ENCODE data around the gene FANCL. TPM values are rescaled to one million over a fixed set of nuclear protein-coding genes. Genes with fewer than 3 reads are reported as not detected.
"Not testable (repeated sequence)": the region's sequence is repeated elsewhere in the genome, so short reads cannot be mapped to it uniquely, and the experiment has no call there.

The FANCL gene
- polyA plus RNA-seq, 4 donors: 8.6 to 45.0 (median 19.2) TPM

- not testable (repeated sequence) for DNase-seq; H3K9me3 ChIP-seq (ENCODE audit: control insufficient read depth in 2 of 2, insufficient read depth in 1 of 2, low read depth in 1 of 2, low read length in 1 of 2); H3K4me3 ChIP-seq (ENCODE audit: low read depth in 1 of 3, low read length in 3 of 3); FAIRE-seq; H3K4me1 ChIP-seq (ENCODE audit: control insufficient read depth in 3 of 3, insufficient read depth in 2 of 3, low read depth in 1 of 3, low read length in 2 of 3); H3K27ac ChIP-seq (ENCODE audit: low read depth in 1 of 3, low read length in 2 of 3); H3K36me3 ChIP-seq (ENCODE audit: control insufficient read depth in 3 of 3, insufficient read depth in 2 of 3, low read depth in 1 of 3, low read length in 3 of 3); H3K27me3 ChIP-seq (ENCODE audit: control insufficient read depth in 3 of 3, insufficient read depth in 3 of 3, low read length in 3 of 3)
- 82 to 94% (median 82%) methylated on average over 2 of the region's 4 CpGs for WGBS, 3 donors
Observed at GRCh38 chr2:58177187-58177586, 63.9 kb downstream of the FANCL start.

GRCh38 chr2:58171831-58172230 lies 69.3 kb downstream of the FANCL start:
- not testable (repeated sequence) for H3K9me3 ChIP-seq (ENCODE audit: control insufficient read depth in 2 of 2, insufficient read depth in 1 of 2, low read depth in 1 of 2, low read length in 1 of 2); FAIRE-seq; H3K27ac ChIP-seq (ENCODE audit: low read depth in 1 of 3, low read length in 2 of 3); H3K27me3 ChIP-seq (ENCODE audit: control insufficient read depth in 3 of 3, insufficient read depth in 3 of 3, low read length in 3 of 3); H3K4me1 ChIP-seq (ENCODE audit: control insufficient read depth in 3 of 3, insufficient read depth in 2 of 3, low read depth in 1 of 3, low read length in 2 of 3); H3K4me3 ChIP-seq (ENCODE audit: low read depth in 1 of 3, low read length in 3 of 3); DNase-seq
- WGBS, 3 donors: 95 to 98% (median 96%) methylated on average over 16 of the region's 16 CpGs
- peaks cover 0 to 22% (median 0%) of the 10 kb centered on the region in 3 donors for H3K36me3 ChIP-seq (ENCODE audit: control insufficient read depth in 3 of 3, insufficient read depth in 2 of 3, low read depth in 1 of 3, low read length in 3 of 3)

- not testable (repeated sequence) for DNase-seq
- 94 to 96% (median 95%) methylated on average over 7 of the region's 7 CpGs for WGBS, 3 donors
Observed at GRCh38 chr2:58170334-58170933, 70.7 kb downstream of the FANCL start.

GRCh38 chr2:58169845-58170244 lies 71.3 kb downstream of the FANCL start:
- not testable (repeated sequence) for H3K4me1 ChIP-seq (ENCODE audit: control insufficient read depth in 3 of 3, insufficient read depth in 2 of 3, low read depth in 1 of 3, low read length in 2 of 3); FAIRE-seq; H3K27me3 ChIP-seq (ENCODE audit: control insufficient read depth in 3 of 3, insufficient read depth in 3 of 3, low read length in 3 of 3); H3K9me3 ChIP-seq (ENCODE audit: control insufficient read depth in 2 of 2, insufficient read depth in 1 of 2, low read depth in 1 of 2, low read length in 1 of 2); H3K27ac ChIP-seq (ENCODE audit: low read depth in 1 of 3, low read length in 2 of 3); DNase-seq; H3K4me3 ChIP-seq (ENCODE audit: low read depth in 1 of 3, low read length in 3 of 3)
- peaks cover 0 to 23% (median 0%) of the 10 kb centered on the region in 3 donors for H3K36me3 ChIP-seq (ENCODE audit: control insufficient read depth in 3 of 3, insufficient read depth in 2 of 3, low read depth in 1 of 3, low read length in 3 of 3)

More at GRCh38 chr2:58170334-58170933, 70.7 kb downstream of the FANCL start:
- H3K27ac ChIP-seq (ENCODE audit: low read depth in 1 of 3, low read length in 2 of 3); H3K4me3 ChIP-seq (ENCODE audit: low read depth in 1 of 3, low read length in 3 of 3); H3K27me3 ChIP-seq (ENCODE audit: control insufficient read depth in 3 of 3, insufficient read depth in 3 of 3, low read length in 3 of 3); FAIRE-seq; H3K9me3 ChIP-seq (ENCODE audit: control insufficient read depth in 2 of 2, insufficient read depth in 1 of 2, low read depth in 1 of 2, low read length in 1 of 2); H3K4me1 ChIP-seq (ENCODE audit: control insufficient read depth in 3 of 3, insufficient read depth in 2 of 3, low read depth in 1 of 3, low read length in 2 of 3): not testable (repeated sequence)
- peaks cover 0 to 23% (median 0%) of the 10 kb centered on the region in 3 donors for H3K36me3 ChIP-seq (ENCODE audit: control insufficient read depth in 3 of 3, insufficient read depth in 2 of 3, low read depth in 1 of 3, low read length in 3 of 3)

GRCh38 chr2:58168130-58168529 lies 73.0 kb downstream of the FANCL start:
- FAIRE-seq; H3K27me3 ChIP-seq (ENCODE audit: control insufficient read depth in 3 of 3, insufficient read depth in 3 of 3, low read length in 3 of 3); H3K27ac ChIP-seq (ENCODE audit: low read depth in 1 of 3, low read length in 2 of 3); H3K4me3 ChIP-seq (ENCODE audit: low read depth in 1 of 3, low read length in 3 of 3); H3K4me1 ChIP-seq (ENCODE audit: control insufficient read depth in 3 of 3, insufficient read depth in 2 of 3, low read depth in 1 of 3, low read length in 2 of 3); H3K9me3 ChIP-seq (ENCODE audit: control insufficient read depth in 2 of 2, insufficient read depth in 1 of 2, low read depth in 1 of 2, low read length in 1 of 2); DNase-seq: not testable (repeated sequence)
- WGBS, 3 donors: 93 to 98% (median 96%) methylated on average over 6 of the region's 6 CpGs
- H3K36me3 ChIP-seq (ENCODE audit: control insufficient read depth in 3 of 3, insufficient read depth in 2 of 3, low read depth in 1 of 3, low read length in 3 of 3): peaks cover 0 to 23% (median under 1%) of the 10 kb centered on the region in 3 donors

- Histone ChIP-seq H3K4me3 (ENCODE audit: low read depth in 1 of 3, low read length in 3 of 3) (no peak overlapping the region), H3K36me3 (ENCODE audit: control insufficient read depth in 3 of 3, insufficient read depth in 2 of 3, low read depth in 1 of 3, low read length in 3 of 3) (peaks cover 0 to 13% (median 1%) of the 10 kb centered on the region in 3 donors), H3K9me3 (ENCODE audit: control insufficient read depth in 2 of 2, insufficient read depth in 1 of 2, low read depth in 1 of 2, low read length in 1 of 2) (no peaks in the 10 kb centered on the region), H3K27ac (ENCODE audit: low read depth in 1 of 3, low read length in 2 of 3) (no peak overlapping the region), H3K4me1 (ENCODE audit: control insufficient read depth in 3 of 3, insufficient read depth in 2 of 3, low read depth in 1 of 3, low read length in 2 of 3) (no peaks in the 10 kb centered on the region), H3K27me3 (ENCODE audit: control insufficient read depth in 3 of 3, insufficient read depth in 3 of 3, low read length in 3 of 3) (no peaks in the 10 kb centered on the region)
- FAIRE-seq (no peak), DNase-seq (no peak)
- 96 to 100% (median 98%) methylated on average over 3 of the region's 3 CpGs for WGBS, 3 donors
Observed at GRCh38 chr2:58163913-58164312, 77.2 kb downstream of the FANCL start.

- Histone ChIP-seq H3K4me3 (ENCODE audit: low read depth in 1 of 3, low read length in 3 of 3) (no peak overlapping the region), H3K36me3 (ENCODE audit: control insufficient read depth in 3 of 3, insufficient read depth in 2 of 3, low read depth in 1 of 3, low read length in 3 of 3) (peaks cover 0 to 4% (median 0%) of the 10 kb centered on the region in 3 donors), H3K27me3 (ENCODE audit: control insufficient read depth in 3 of 3, insufficient read depth in 3 of 3, low read length in 3 of 3) (no peaks in the 10 kb centered on the region), H3K9me3 (ENCODE audit: control insufficient read depth in 2 of 2, insufficient read depth in 1 of 2, low read depth in 1 of 2, low read length in 1 of 2) (peaks cover 0 to 3% of the 10 kb centered on the region in 2 donors), H3K4me1 (ENCODE audit: control insufficient read depth in 3 of 3, insufficient read depth in 2 of 3, low read depth in 1 of 3, low read length in 2 of 3) (no peaks in the 10 kb centered on the region), H3K27ac (ENCODE audit: low read depth in 1 of 3, low read length in 2 of 3) (no peak overlapping the region)
- DNase-seq (no peak), FAIRE-seq (no peak)
- WGBS, 3 donors: 80 to 90% (median 88%) methylated on average over 4 of the region's 4 CpGs
Observed at GRCh38 chr2:58158481-58158880, 82.6 kb downstream of the FANCL start.

GRCh38 chr2:58157754-58158153 lies 83.4 kb downstream of the FANCL start:
- H3K4me3 ChIP-seq (ENCODE audit: low read depth in 1 of 3, low read length in 3 of 3): no peak overlapping the region

GRCh38 chr2:58156780-58157179 lies 84.3 kb downstream of the FANCL start:
- no peak overlapping the region for H3K27ac ChIP-seq (ENCODE audit: low read depth in 1 of 3, low read length in 2 of 3)
- peaks cover 0 to 3% (median 0%) of the 10 kb centered on the region in 3 donors for H3K36me3 ChIP-seq (ENCODE audit: control insufficient read depth in 3 of 3, insufficient read depth in 2 of 3, low read depth in 1 of 3, low read length in 3 of 3)
- peaks cover 0 to 3% of the 10 kb centered on the region in 2 donors for H3K9me3 ChIP-seq (ENCODE audit: control insufficient read depth in 2 of 2, insufficient read depth in 1 of 2, low read depth in 1 of 2, low read length in 1 of 2)
- H3K4me3 ChIP-seq (ENCODE audit: low read depth in 1 of 3, low read length in 3 of 3): no peak overlapping the region
- H3K27me3 ChIP-seq (ENCODE audit: control insufficient read depth in 3 of 3, insufficient read depth in 3 of 3, low read length in 3 of 3): no peaks in the 10 kb centered on the region
- no peaks in the 10 kb centered on the region for H3K4me1 ChIP-seq (ENCODE audit: control insufficient read depth in 3 of 3, insufficient read depth in 2 of 3, low read depth in 1 of 3, low read length in 2 of 3)
- DNase-seq (no peak), FAIRE-seq (no peak)

More at GRCh38 chr2:58157754-58158153, 83.4 kb downstream of the FANCL start:
- DNase-seq (no peak), FAIRE-seq (no peak)
- H3K9me3 ChIP-seq (ENCODE audit: control insufficient read depth in 2 of 2, insufficient read depth in 1 of 2, low read depth in 1 of 2, low read length in 1 of 2): peaks cover 0 to 3% of the 10 kb centered on the region in 2 donors
- no peaks in the 10 kb centered on the region for H3K4me1 ChIP-seq (ENCODE audit: control insufficient read depth in 3 of 3, insufficient read depth in 2 of 3, low read depth in 1 of 3, low read length in 2 of 3)
- H3K27me3 ChIP-seq (ENCODE audit: control insufficient read depth in 3 of 3, insufficient read depth in 3 of 3, low read length in 3 of 3): no peaks in the 10 kb centered on the region
- no peak overlapping the region for H3K27ac ChIP-seq (ENCODE audit: low read depth in 1 of 3, low read length in 2 of 3)
- H3K36me3 ChIP-seq (ENCODE audit: control insufficient read depth in 3 of 3, insufficient read depth in 2 of 3, low read depth in 1 of 3, low read length in 3 of 3): peaks cover 0 to 3% (median 0%) of the 10 kb centered on the region in 3 donors

All from small intestine (tissue), 7 donors.